ENCODE measurements around the gene MS4A5. TPM values are rescaled to one million over a fixed set of nuclear protein-coding genes. Genes with fewer than 3 reads are reported as not detected.

Gene MS4A5
- total RNA-seq, 2 donors from 2014 or later, result not detected

DNA sequence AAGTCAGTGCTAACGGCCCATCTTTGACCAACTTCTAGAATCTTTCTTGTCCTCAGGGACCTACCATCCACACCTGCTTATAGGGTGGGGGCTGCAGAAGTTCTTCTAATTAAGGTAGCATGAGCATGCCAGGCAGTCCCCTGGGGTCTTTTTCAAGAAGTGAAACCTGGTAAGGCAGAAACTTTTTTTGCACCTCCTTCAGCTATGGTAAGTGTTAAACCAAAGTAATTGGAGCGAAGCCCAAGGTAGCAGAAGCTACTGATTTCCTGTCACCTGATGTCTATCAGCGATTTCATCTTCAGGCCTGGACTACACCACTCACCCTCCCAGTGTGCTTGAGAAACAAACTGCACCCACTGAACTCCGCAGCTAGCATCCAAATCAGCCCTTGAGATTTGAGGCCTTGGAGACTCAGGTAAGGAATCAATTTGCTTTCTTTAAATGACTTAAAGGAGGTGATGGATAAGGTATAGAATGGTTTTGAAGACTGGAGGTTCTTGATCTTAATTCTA, 26.2 kb downstream of the MS4A5 start, which contains the start of gene MS4A1:
TSS of gene MS4A1 (plus strand) at position 317 of the 512 bp plus-strand sequence. CDS start 6,528 bp downstream, outside the sequence.
- TF ChIP-seq, protein P1, sequence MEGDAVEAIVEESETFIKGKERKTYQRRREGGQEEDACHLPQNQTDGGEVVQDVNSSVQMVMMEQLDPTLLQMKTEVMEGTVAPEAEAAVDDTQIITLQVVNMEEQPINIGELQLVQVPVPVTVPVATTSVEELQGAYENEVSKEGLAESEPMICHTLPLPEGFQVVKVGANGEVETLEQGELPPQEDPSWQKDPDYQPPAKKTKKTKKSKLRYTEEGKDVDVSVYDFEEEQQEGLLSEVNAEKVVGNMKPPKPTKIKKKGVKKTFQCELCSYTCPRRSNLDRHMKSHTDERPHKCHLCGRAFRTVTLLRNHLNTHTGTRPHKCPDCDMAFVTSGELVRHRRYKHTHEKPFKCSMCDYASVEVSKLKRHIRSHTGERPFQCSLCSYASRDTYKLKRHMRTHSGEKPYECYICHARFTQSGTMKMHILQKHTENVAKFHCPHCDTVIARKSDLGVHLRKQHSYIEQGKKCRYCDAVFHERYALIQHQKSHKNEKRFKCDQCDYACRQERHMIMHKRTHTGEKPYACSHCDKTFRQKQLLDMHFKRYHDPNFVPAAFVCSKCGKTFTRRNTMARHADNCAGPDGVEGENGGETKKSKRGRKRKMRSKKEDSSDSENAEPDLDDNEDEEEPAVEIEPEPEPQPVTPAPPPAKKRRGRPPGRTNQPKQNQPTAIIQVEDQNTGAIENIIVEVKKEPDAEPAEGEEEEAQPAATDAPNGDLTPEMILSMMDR (IDR thresholded peaks at IDR 0.05), result no peak
- H3K27ac ChIP-seq, result no peak within 1 kb of the TSS

DNA sequence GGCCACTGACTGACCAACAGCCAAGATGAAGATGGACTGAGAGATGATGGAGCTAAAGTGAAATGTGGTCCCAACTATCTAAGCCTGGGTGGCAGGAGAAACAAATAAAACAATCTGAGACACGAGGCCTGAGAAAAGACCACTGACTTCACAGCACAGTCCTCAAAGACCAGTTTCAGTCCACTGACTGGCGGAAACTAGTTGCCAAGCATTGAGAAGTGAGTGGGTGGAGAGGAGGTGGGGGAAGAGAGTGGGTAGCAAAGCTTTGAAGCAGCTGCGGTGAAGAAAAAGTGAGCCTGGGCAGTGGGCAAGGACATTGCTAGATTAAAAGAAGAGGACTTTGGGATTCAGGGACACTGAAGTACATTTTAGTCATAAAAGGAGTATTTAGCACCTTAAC, 28.2 kb downstream of the MS4A5 start:
- H3K36me3 ChIP-seq, result no peaks in the 10 kb centered on the region
- H3K4me3 ChIP-seq, result no peak overlapping the region
- H3K27ac ChIP-seq, result no peak overlapping the region
- no peaks in the 10 kb centered on the region for H3K9me3 ChIP-seq
- no peaks in the 10 kb centered on the region for H3K4me1 ChIP-seq
- TF ChIP-seq, protein P1 (IDR thresholded peaks at IDR 0.05), result no peak
- no peaks in the 10 kb centered on the region for H3K27me3 ChIP-seq
- no peak for DNase-seq (ENCODE audit: low spot score)

More for the DNA sequence above, 26.2 kb downstream of the MS4A5 start, which contains the start of gene MS4A1:
- Histone ChIP-seq H3K27me3 (no peaks in the 10 kb centered on the region), H3K9me3 (no peaks in the 10 kb centered on the region), H3K36me3 (no peaks in the 10 kb centered on the region), H3K4me3 (no peak within 1 kb of the TSS), H3K4me1 (no peaks in the 10 kb centered on the region)
- DNase-seq (ENCODE audit: low spot score), result no peak

DNA sequence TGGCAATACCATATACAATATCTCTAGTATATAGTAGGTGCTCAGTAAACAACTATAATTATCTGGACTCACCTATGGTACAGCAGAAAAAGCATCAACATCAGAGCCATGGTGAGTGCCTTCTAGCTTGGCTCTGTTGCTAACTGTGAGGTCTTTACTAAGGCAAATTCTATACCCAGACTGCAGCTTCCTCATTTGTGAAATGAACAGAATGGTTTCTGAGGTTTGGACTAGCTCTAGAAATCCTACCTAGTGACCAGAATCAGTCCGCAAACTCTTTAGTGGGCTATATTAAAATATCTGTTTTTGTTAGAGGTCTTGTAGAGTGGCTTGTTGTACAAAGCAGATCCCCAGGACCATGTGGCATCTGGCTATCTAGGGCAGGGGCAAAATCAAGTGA, 30.0 kb downstream of the MS4A5 start:
- TF ChIP-seq, protein P1 (IDR thresholded peaks at IDR 0.05), result no peak
- H3K36me3 ChIP-seq, result no peaks in the 10 kb centered on the region
- DNase-seq (ENCODE audit: low spot score), result no peak
- H3K4me1 ChIP-seq, result no peaks in the 10 kb centered on the region
- H3K27ac ChIP-seq, result no peak overlapping the region
- H3K4me3 ChIP-seq, result no peak overlapping the region
- no peaks in the 10 kb centered on the region for H3K9me3 ChIP-seq
- H3K27me3 ChIP-seq, result no peaks in the 10 kb centered on the region

DNA sequence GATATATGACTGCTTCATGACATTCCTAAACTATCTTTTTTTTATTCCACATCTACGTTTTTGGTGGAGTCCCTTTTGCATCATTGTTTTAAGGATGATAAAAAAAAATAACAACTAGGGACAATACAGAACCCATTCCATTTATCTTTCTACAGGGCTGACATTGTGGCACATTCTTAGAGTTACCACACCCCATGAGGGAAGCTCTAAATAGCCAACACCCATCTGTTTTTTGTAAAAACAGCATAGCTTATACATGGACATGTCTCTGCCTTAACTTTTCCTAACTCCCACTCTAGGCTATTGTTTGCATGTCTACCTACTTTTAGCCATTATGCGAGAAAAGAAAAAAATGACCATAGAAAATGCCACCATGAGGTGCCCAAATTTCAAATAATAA, 39.5 kb downstream of the MS4A5 start:
- Histone ChIP-seq H3K27me3 (no peaks in the 10 kb centered on the region), H3K36me3 (no peaks in the 10 kb centered on the region), H3K4me1 (no peaks in the 10 kb centered on the region), H3K9me3 (no peaks in the 10 kb centered on the region), H3K4me3 (no peak overlapping the region), H3K27ac (no peak overlapping the region)
- TF ChIP-seq, protein P1 (IDR thresholded peaks at IDR 0.05), result no peak
- no peak for DNase-seq (ENCODE audit: low spot score)

DNA sequence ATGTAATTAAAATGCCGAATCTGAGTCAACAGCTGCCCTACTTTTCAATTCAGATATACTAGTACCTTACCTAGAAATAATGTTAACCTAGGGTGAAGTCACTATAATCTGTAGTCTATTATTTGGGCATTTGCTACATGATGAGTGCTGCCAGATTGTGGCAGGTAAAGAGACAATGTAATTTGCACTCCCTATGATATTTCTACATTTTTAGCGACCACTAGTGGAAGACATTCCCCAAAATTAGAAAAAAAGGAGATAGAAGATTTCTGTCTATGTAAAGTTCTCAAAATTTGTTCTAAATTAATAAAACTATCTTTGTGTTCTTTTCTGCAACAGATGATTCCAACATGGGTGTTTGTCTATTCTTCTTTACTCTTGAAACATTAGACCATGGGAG, 40.4 kb downstream of the MS4A5 start:
- Histone ChIP-seq H3K36me3 (no peaks in the 10 kb centered on the region), H3K4me3 (no peak overlapping the region), H3K4me1 (no peaks in the 10 kb centered on the region), H3K27ac (no peak overlapping the region), H3K27me3 (no peaks in the 10 kb centered on the region), H3K9me3 (no peaks in the 10 kb centered on the region)
- DNase-seq (ENCODE audit: low spot score), result no peak
- TF ChIP-seq, protein P1 (IDR thresholded peaks at IDR 0.05), result no peak

DNA sequence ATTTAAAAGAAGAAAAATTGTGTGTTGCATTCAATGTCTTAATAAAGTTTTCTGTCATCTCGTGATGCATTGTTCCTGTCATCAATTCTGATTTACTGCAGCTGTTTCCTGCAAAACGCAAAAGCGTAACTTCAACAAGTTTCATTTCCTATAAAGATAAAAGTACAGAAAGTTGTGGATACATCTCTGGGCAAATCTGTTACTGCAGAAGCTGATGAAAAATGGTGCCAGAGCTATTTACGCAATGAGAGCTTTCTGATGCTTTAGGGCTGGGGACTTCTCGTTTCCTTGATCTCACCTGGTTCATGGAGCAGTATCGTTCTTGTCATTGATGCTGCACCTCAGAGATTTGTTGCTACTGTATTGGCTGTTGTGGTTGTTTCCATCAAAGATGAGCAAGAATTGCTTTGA, 47.7 kb downstream of the MS4A5 start:
- no peak overlapping the region for H3K27ac ChIP-seq
- no peaks in the 10 kb centered on the region for H3K27me3 ChIP-seq
- no peaks in the 10 kb centered on the region for H3K36me3 ChIP-seq
- H3K4me3 ChIP-seq, result no peak overlapping the region
- no peak for DNase-seq (ENCODE audit: low spot score)
- TF ChIP-seq, protein P1 (IDR thresholded peaks at IDR 0.05), result no peak
- H3K9me3 ChIP-seq, result no peaks in the 10 kb centered on the region
- H3K4me1 ChIP-seq, result no peaks in the 10 kb centered on the region
